HL-60/S4 treated with retinoic acid at 250 ng/mL for 4 days and 3 days (cell line): ENCODE measurements around the gene S100A7A.

ENCODE experiments used
- in situ Hi-C: fragments of 300-500 bp; cut with MboI; formaldehyde crosslinking; loops from 2 replicates; pipeline ENCODE4 v1.7.0; 2022; ENCODE audit warnings: low sequenced_read_pairs

S100A7A gene

GRCh38 chr1:153415850-153416570, at the start of gene S100A7A:
TSS of gene S100A7A (plus strand) at chr1:153416520. CDS start at chr1:153418083, 1,563 bp downstream.
- in situ Hi-C loops, result no loop called here

DNA sequence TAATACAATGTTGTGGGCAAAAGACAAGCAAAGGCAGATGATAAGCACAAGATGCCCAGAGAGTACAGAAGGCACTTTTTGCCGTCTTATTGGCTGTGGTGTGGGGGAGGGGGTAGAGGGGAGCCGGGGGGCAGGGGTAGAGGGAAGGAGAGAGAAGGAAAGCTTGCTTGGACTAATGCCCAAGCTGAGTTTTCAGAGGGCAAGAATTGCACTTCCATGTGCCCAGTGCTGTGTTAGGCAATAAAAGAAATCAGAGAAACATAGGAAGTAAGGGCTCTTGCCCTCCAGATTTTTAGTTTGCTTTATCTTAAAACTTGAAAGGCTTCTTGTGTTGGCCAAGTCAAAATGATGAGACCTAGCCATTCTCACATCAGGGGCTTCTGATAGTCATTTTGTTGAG, 49.2 kb upstream of the S100A7A start:
- in situ Hi-C loops, result loop anchor here (25.0 kb wide), 1 partner anchor 620 kb away; the partner anchor contains the start of genes JTB, RAB13 and RPS27

- in situ Hi-C loops, result loop anchor here (25.0 kb wide), 1 partner anchor 619 kb away; the partner anchor contains the start of genes JTB, RAB13 and RPS27
These were observed 47.8 kb upstream of the S100A7A start for GRCh38 chr1:153368495-153368894.

DNA sequence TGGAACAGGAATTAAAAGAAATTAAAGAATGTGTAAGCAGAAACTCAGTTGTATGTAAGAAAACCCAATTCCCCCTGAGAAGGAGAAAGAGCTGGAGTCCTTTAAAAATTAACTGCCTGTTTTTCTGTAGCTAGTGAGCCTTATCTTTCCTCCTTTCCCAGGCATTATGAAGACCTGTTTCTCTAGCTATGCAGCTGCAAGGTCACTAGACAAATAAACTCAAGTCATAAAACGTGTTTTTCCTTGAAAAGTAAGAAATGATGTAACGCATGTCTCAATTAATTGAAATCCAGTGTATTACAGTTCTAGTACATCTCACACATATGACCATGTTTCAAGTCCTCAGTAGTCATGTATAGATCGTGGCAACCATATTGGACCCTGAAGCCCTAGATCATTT, 46.2 kb upstream of the S100A7A start:
- in situ Hi-C loops, result loop anchor here (25.0 kb wide), 1 partner anchor 617 kb away; the partner anchor contains the start of genes JTB, RAB13 and RPS27

DNA sequence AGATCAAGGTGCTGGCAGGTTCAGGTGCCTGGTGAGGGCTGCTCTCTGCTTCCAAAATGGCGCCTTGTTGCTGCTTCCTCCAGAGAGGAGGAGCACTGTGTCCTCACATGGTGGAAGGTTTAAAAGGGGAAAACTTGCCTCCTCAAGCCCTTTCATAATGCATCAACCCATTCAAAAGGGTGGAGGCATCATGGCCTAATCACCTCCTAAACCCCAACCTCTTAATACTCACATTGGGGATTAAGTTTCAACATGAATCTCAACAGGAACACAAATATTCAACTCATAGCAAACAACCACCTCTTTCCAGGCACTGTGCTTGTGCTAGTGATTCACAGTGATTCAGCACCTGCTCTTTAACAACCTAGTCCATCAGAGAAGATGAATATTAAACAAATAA, 45.1 kb upstream of the S100A7A start:
- in situ Hi-C loops, result loop anchor here (25.0 kb wide), 1 partner anchor 616 kb away; the partner anchor contains the start of genes JTB, RAB13 and RPS27

DNA sequence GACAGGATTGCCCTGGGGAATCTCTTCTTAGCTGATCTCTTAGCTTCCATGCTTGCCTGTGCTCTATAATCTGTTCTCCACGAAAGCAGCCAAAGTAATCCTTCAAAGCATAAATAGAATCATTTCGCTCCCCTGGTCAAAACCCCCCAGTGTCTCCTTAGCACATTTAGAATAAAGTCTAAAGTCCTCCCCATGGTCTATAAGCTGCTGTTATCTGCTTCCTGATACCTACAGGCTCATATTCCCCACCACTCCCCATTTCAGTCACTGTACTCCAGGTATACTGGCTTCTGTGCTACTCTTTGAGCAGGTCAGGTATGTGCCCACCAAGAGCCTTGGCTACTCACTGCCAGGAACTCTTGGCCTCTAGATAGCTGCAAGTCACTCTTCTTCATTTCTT, 43.7 kb upstream of the S100A7A start:
- in situ Hi-C loops, result loop anchor here (25.0 kb wide), 1 partner anchor 615 kb away; the partner anchor contains the start of genes JTB, RAB13 and RPS27

DNA sequence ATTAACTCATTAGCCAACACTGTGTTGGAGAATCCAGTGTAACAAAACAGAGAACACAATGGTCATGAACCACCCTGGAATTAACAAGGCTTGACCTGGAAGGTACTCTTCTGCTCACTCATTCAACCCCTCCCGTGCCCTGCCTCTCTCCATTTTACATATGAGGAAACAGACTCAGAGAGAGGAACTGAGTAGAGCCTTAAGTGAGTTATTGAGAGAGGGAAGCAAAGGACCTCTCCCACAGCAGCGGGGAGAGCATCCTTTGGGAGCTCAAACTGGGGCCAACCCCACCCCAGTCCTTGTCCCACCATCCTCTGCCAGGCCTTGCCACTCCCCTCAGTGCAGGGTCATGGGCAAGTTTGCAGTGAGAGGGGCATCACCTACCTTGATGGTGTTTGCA, 42.2 kb upstream of the S100A7A start:
- in situ Hi-C loops, result loop anchor here (25.0 kb wide), 1 partner anchor 613 kb away; the partner anchor contains the start of genes JTB, RAB13 and RPS27

DNA sequence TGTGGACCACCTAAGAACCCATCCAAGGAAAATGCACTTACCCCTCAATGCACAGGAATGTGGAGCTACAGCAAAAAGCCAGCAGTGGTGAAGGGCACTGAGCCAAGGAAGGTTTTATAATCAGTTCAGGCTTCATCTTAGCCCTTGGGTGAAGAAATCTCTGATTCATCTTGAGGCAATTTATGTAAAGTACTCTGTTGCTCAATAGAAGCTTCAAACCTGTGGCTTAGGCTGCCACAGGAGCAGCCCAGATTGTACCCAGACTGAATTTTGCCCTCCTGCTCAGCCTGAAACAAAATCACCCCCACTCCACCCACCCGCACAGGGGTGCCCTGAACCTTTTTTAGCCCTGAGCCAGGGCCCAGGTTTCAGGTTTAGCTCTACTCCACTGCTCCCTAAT, 40.8 kb upstream of the S100A7A start, which contains the start of gene S100A12:
TSS of gene S100A12 (minus strand) at position 111 of the 400 bp plus-strand sequence. CDS start 1,029 bp downstream, outside the sequence.
- in situ Hi-C loops, result no loop called here

GRCh38 chr1:153379591-153379990, 36.7 kb upstream of the S100A7A start:
- in situ Hi-C loops, result no loop called here

DNA sequence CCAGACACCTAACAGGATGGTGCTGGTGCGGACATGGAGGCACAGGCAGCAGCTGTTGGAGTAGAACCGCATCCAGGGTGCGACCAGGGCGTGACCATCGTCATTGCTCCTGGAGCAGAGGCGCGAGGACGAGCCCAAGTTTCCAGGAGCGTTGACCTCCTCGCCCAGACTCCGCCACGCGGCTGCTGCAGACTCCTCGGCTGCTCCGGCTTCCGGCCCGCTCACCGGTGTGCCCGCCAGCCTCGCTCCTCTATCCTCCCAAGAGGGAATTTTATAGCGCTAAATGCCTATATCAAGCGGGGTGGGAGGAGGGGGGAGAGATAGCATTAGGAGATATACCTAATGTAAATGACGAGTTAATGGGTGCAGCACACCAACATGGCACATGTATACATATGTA, 35.6 kb upstream of the S100A7A start:
- in situ Hi-C loops, result no loop called here

GRCh38 chr1:153384958-153385580, 31.3 kb upstream of the S100A7A start:
- in situ Hi-C loops, result no loop called here

- in situ Hi-C loops, result no loop called here
These were observed 29.8 kb upstream of the S100A7A start for GRCh38 chr1:153386500-153386901.

DNA sequence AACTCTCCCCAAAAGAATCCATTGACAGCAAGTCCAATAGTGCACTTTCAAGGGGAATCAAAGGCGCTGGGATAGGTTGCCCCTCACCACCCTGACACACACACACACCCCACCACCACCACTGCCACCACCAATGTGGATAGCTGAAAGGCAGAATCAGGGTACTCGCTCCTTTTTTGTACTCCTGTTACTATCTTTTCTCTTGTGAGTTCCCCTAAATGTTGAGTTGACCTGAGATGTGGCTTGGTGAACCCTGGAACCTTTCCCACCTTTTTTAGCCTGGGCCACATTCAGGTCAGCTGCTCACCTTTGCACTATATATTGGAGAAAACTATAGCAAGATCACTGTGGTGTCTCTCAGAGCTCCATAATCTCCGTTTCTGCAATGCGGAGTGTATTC, 29.3 kb upstream of the S100A7A start:
- in situ Hi-C loops, result no loop called here

- in situ Hi-C loops, result no loop called here
These were observed 28.5 kb upstream of the S100A7A start for GRCh38 chr1:153387785-153388184.

DNA sequence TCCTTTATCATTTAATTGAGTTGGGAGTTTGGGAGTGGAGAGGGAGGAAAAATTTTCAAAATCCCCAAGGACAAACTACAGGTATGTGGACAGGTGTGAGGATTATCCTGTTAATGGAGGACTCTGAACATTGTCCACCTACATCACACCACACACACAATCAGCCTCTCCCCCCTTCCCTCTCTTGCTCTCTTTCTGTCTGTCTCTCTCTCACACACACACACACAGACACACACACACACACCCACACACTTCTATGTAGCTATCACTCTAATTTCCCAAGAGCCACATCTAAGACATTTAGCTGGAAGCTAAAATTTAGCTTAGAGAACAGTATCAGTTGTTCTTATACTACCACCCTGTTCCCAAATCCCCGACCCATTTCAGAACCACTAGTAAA, 26.9 kb upstream of the S100A7A start:
- in situ Hi-C loops, result no loop called here

- in situ Hi-C loops, result no loop called here
These were observed 26.1 kb upstream of the S100A7A start for GRCh38 chr1:153389973-153390879.

- in situ Hi-C loops, result no loop called here
These were observed 25.2 kb upstream of the S100A7A start, which contains the start of gene S100A8 for GRCh38 chr1:153390938-153391710. TSS of gene S100A8 (minus strand) at chr1:153391073. CDS start at chr1:153390535, 538 bp downstream.

DNA sequence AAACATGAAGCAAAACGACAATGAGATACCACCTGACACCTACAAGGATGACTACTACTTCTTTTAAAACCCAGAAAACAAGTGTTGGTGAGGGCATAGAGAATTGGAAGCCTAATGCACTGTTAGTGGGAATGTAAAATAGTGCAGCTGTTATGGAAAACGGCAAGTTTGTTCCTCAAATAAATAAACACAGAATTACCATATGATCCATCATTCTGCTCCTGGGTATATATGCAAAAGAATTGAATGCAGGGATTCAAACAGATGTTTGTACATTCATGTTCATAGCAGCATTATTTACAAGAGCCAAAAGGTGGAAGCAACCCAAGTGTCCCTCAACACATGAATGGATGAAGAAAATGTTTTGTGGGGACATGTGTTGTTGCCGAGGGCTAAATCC, 24.1 kb upstream of the S100A7A start:
- in situ Hi-C loops, result no loop called here

GRCh38 chr1:153392822-153393221, 23.5 kb upstream of the S100A7A start:
- in situ Hi-C loops, result no loop called here

DNA sequence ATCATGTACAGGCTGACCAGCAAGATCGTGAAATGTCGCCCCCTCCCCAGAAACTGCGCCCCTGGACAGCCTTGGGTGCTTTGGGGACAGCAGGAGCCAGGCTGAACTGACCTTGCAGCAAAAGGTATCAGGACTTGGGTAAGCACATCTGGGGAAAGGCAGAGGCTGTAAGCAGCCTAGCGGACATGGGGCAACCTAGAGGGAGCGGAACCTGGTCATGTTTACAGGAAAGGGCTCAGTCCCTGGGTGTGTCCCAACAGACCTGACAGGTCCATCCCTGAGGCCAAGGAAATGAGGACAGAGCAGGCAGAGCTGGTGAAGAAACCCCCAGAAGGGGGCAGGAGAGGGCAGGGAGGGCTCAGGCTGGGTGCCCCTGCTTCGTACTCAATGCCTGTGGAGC, 22.4 kb upstream of the S100A7A start:
- in situ Hi-C loops, result no loop called here
